T-helper 1 cell treated with Interleukin-12 subunit alpha and Interleukin-12 subunit beta and Interleukin-4 antibody, amounts not matched to agents 30 μg/mL and 1 μg/mL, for 36 hours (primary cell): ENCODE measurements around the gene CYP4F22.
"Not testable (repeated sequence)": the region's sequence is repeated elsewhere in the genome, so short reads cannot be mapped to it uniquely, and the experiment has no call there.

Source experiments
- H3K27ac Mint-ChIP-seq: one replicate; pipeline ENCODE4 v1.8.0; 2021; ENCODE audit warnings: mild to moderate bottlenecking, mixed read lengths
- H3K27me3 Mint-ChIP-seq: one replicate; pipeline ENCODE4 v1.8.0; 2021; ENCODE audit warnings: low read depth, mixed read lengths
- H3K36me3 Mint-ChIP-seq: one replicate; pipeline ENCODE4 v1.8.0; 2021; ENCODE audit warnings: low read depth, mixed read lengths
- H3K4me1 Mint-ChIP-seq: one replicate; pipeline ENCODE4 v1.8.0; 2021; ENCODE audit warnings: low read depth, mixed read lengths
- H3K4me3 Mint-ChIP-seq: one replicate; pipeline ENCODE4 v1.8.0; 2021; ENCODE audit warnings: mild to moderate bottlenecking, moderate library complexity, mixed read lengths
- H3K9me3 Mint-ChIP-seq: one replicate; pipeline ENCODE4 v1.8.0; 2021; ENCODE audit warnings: mixed read lengths

Gene CYP4F22

GRCh38 chr19:15511671-15512424 lies 3.5 kb downstream of the CYP4F22 start:
- H3K27ac Mint-ChIP-seq, result no peak overlapping the region
- H3K4me1 Mint-ChIP-seq, result peaks cover 22% of the 10 kb centered on the region
- peaks cover 34% of the 10 kb centered on the region for H3K27me3 Mint-ChIP-seq
- peaks cover 15% of the 10 kb centered on the region for H3K9me3 Mint-ChIP-seq
- H3K36me3 Mint-ChIP-seq, result peaks cover 5% of the 10 kb centered on the region
- no peak overlapping the region for H3K4me3 Mint-ChIP-seq

GRCh38 chr19:15515227-15515625 lies 6.9 kb downstream of the CYP4F22 start:
- peaks cover 24% of the 10 kb centered on the region for H3K9me3 Mint-ChIP-seq
- H3K4me1 Mint-ChIP-seq, result peaks cover 14% of the 10 kb centered on the region
- peak overlapping the region; percentile 10 for H3K4me3 Mint-ChIP-seq
- H3K27ac Mint-ChIP-seq, result peak overlapping the region; percentile 83
- not testable (repeated sequence) for H3K36me3 Mint-ChIP-seq, H3K27me3 Mint-ChIP-seq

DNA sequence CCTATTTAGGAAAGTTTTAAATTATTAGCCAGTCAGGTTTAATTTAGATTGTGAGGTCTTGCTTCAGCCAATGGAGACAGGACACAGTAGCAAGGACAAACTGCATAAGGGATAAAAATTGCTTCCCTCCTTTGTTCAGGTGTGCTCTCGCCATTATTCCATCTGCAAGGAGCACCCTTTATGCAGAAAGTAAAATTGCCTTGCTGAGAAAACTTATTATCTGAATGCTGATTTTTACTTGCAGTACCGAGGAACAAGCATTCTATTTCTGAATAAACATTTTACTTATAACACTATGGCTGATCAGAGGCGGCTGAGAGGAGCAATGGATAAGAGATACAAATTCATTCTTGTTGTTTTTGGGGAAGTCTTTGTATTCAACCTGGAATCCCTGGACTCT lies 8.0 kb downstream of the CYP4F22 start:
- Mint-ChIP-seq H3K9me3 (peaks cover 24% of the 10 kb centered on the region), H3K4me3 (no peak overlapping the region), H3K4me1 (peaks cover 14% of the 10 kb centered on the region), H3K27ac (no peak overlapping the region), H3K36me3 (peaks cover 5% of the 10 kb centered on the region), H3K27me3 (no peaks in the 10 kb centered on the region)

GRCh38 chr19:15517778-15518177 lies 9.5 kb downstream of the CYP4F22 start:
- Mint-ChIP-seq H3K27me3 (no peaks in the 10 kb centered on the region), H3K9me3 (peaks cover 24% of the 10 kb centered on the region), H3K27ac (no peak overlapping the region), H3K4me3 (no peak overlapping the region), H3K36me3 (peaks cover 5% of the 10 kb centered on the region), H3K4me1 (peaks cover 16% of the 10 kb centered on the region)

DNA sequence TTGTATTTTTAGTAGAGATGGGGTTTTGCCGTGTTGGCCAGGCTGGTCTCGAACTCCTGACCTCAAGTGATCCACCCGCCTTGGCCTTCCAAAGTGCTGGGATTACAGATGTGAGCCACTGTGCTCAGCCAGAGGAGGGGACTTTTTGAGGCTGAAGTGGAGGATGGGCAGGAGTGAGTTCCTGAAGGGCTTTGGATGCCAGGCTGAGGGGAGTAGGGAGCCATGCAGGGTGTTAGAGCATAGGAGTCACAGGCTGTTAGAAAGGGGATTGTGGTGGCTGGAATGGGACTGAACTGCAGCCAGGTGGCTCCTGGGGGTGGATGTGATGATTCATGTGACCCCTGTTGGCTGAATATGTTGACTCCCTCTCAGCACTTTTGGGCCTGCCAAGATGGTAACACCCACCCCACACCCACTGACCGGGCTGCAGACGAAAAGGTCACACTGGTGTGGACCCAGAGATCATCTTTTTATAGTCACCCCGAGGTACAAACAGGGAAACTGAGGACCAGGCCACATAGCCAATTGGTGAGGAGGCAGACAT lies 11.2 kb downstream of the CYP4F22 start:
- Mint-ChIP-seq H3K27ac (no peak overlapping the region), H3K9me3 (peaks cover 24% of the 10 kb centered on the region), H3K4me3 (no peak overlapping the region), H3K4me1 (peaks cover 17% of the 10 kb centered on the region), H3K27me3 (peaks cover 11% of the 10 kb centered on the region), H3K36me3 (peaks cover 6% of the 10 kb centered on the region)

DNA sequence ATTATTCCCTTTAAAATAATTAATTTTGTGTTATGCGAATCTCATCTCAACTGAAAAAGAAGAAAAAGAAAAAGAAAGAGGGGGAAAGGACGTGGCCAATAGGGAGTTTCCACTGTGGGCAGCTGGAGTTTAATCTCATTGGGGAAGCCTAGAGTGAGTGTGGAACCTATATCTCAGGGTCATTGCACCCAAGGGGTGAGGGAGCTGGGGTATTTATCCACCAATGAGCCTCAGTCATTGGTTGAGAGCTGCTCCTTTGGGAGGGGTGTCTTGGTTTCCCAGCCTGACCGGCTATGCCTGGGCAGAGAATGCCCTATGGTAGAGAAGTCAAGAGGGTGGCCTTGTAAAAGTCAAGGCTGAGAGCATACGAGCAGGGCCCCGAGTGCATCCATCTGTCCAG lies 16.5 kb downstream of the CYP4F22 start:
- Mint-ChIP-seq H3K27ac (no peak overlapping the region), H3K4me1 (peaks cover 11% of the 10 kb centered on the region), H3K4me3 (no peak overlapping the region), H3K36me3 (peaks cover 1% of the 10 kb centered on the region), H3K9me3 (peaks cover 8% of the 10 kb centered on the region), H3K27me3 (peaks cover 20% of the 10 kb centered on the region)

GRCh38 chr19:15525291-15525690 lies 17.0 kb downstream of the CYP4F22 start:
- Mint-ChIP-seq H3K4me3 (no peak overlapping the region), H3K36me3 (peaks cover 2% of the 10 kb centered on the region), H3K9me3 (peaks cover 11% of the 10 kb centered on the region), H3K27ac (no peak overlapping the region), H3K4me1 (peaks cover 11% of the 10 kb centered on the region), H3K27me3 (peaks cover 20% of the 10 kb centered on the region)

DNA sequence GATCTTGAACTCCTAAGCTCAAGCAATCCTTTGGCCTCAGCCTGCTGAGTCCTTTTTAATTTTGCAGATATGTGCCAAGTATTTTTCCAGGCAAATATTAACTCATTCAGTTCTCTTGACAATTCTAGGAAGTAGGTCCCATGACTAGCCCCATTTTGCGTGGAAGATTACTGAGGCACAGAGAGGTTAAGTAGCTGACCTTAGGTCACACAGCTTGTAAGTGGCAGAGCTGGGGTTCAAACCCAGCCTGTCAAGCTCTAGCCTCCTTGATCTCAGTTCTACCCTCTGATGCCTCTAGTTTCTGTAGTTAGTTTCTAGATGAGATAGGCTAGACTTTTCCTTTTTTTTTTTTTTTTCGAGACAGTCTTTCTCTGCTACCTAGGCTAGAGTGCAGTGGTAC lies 18.1 kb downstream of the CYP4F22 start:
- Mint-ChIP-seq H3K4me3 (no peak overlapping the region), H3K27ac (no peak overlapping the region), H3K27me3 (peaks cover 20% of the 10 kb centered on the region), H3K36me3 (peaks cover 4% of the 10 kb centered on the region), H3K4me1 (peaks cover 11% of the 10 kb centered on the region), H3K9me3 (peaks cover 14% of the 10 kb centered on the region)

GRCh38 chr19:15527705-15528104 lies 19.4 kb downstream of the CYP4F22 start:
- peaks cover 20% of the 10 kb centered on the region for H3K27me3 Mint-ChIP-seq
- H3K4me3 Mint-ChIP-seq, result no peak overlapping the region
- H3K27ac Mint-ChIP-seq, result no peak overlapping the region
- peaks cover 14% of the 10 kb centered on the region for H3K9me3 Mint-ChIP-seq
- H3K4me1 Mint-ChIP-seq, result peaks cover 11% of the 10 kb centered on the region
- H3K36me3 Mint-ChIP-seq, result peaks cover 5% of the 10 kb centered on the region

- Mint-ChIP-seq H3K27ac (no peak overlapping the region), H3K4me1 (peaks cover 7% of the 10 kb centered on the region), H3K9me3 (peaks cover 14% of the 10 kb centered on the region), H3K27me3 (peaks cover 7% of the 10 kb centered on the region), H3K36me3 (peaks cover 4% of the 10 kb centered on the region), H3K4me3 (no peak overlapping the region)
Measured at GRCh38 chr19:15529774-15530372, 21.5 kb downstream of the CYP4F22 start.

DNA sequence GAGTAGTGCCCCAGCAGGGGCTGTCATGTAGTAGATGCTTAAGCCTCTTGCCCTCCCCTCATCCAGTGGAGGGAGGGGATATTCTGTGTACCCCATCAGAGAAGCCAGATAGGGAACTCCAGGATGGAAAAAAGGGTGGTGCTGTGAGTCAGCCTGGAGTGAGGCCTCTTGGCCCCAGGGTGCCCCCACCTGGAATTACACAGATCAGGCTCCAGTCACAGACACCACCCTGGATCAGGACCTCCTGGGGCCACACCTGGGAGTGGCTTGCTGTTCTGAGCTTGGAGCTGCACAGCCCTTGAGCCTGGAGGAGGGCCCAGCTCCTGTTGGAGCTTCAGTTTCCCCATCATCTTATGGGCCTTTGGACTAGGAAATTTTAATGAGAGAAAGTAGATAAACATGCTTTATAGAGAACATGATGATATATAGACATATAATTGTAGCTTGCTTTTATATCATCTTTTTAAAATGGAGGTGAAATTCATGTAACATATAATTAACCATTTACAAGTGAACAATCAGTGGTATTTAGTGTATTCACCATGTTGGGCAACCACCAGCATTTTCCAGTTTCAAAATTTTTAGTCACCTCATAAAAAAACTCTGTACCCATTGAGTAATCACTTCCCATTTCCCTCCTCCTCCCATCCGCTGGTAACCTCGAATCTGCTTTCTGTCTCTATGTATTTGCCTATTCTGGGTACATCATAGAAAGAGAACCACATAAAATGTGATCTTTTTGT lies 24.6 kb downstream of the CYP4F22 start:
- Mint-ChIP-seq H3K27me3 (no peaks in the 10 kb centered on the region), H3K27ac (no peak overlapping the region), H3K9me3 (peaks cover 20% of the 10 kb centered on the region), H3K4me3 (no peak overlapping the region), H3K36me3 (peaks cover 4% of the 10 kb centered on the region), H3K4me1 (peaks cover 7% of the 10 kb centered on the region)

DNA sequence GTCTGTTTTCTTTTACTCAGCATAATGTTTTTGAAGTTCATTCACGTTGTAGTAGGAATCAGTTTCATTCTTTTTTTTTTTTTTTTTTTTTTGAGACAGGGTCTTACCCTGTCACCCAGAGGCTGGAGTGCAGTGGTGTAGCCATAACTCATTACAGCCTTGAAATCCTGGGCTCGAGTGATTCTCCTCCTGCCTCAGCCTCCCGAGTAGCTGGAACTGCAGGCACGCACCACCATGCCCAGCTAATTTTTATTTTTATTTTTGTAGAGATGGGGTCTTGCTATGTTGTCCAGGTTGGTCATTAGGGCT lies 25.2 kb downstream of the CYP4F22 start:
- H3K27ac Mint-ChIP-seq, H3K27me3 Mint-ChIP-seq, H3K36me3 Mint-ChIP-seq, H3K4me1 Mint-ChIP-seq, H3K4me3 Mint-ChIP-seq: not testable (repeated sequence)
- peaks cover 22% of the 10 kb centered on the region for H3K9me3 Mint-ChIP-seq

DNA sequence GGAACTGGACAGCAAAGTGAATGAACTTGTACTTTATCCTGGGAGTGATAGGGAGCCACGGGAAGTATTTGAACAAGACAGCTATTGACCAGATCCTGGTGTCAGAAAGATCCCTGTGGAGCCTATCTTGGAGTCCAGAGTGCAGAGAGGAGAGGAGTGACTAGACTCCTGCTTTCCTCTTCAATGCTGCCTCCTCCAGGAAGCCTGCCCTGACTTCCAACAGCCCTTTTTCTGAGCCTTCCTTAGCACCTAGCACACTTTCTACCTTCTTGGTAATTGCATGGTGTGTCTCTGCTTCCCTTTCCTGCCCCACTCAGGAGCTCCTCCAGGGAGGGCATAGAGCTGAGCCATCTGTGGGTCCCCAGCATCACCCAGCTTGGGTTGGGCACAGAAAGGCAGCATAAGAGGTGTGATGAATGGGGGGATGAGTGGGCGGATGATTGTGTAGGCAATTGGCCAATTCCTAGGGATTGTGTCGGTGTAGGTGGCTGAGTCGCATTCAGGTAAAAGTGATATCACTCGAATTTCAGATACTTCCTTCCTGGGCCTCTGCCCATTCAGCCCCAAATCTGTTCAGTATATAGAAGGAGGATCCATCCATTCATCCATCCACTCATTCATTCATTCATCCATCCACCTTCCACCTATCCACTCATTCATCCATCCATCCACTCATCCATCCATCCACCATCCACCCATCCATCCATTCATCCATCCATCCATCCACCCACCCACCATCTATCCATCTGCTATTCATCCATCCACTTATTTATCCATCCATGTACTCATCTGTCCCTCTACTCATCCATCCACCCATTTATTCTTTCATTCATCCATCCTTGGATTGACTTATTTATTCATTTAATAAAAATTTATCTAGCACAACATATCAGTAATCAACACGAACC lies 26.9 kb downstream of the CYP4F22 start:
- H3K4me3 Mint-ChIP-seq, result no peak overlapping the region
- no peaks in the 10 kb centered on the region for H3K27me3 Mint-ChIP-seq
- peaks cover 10% of the 10 kb centered on the region for H3K4me1 Mint-ChIP-seq
- H3K27ac Mint-ChIP-seq, result no peak overlapping the region
- H3K9me3 Mint-ChIP-seq, result peaks cover 20% of the 10 kb centered on the region
- peaks cover 4% of the 10 kb centered on the region for H3K36me3 Mint-ChIP-seq

DNA sequence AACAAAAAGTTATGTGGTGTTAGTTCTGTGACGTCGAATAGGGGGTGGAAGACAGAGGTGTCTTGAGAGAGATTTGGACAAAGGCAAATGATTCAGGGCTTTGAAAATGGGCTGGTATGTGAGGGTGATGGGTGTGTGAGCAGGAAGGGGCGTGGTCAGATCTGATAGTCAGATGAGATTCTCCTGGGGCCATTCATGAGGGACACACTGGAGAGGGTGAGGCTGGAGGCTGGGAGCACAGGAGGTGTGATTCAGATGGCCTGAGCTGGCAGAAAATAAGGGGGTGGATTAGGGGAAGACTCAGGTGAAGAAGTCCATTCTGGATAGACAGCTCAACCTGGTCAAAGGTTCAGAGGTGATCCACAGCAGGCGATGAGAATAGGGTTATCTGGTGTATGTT lies 28.0 kb downstream of the CYP4F22 start:
- Mint-ChIP-seq H3K4me3 (no peak overlapping the region), H3K4me1 (peaks cover 10% of the 10 kb centered on the region), H3K27me3 (no peaks in the 10 kb centered on the region), H3K9me3 (peaks cover 15% of the 10 kb centered on the region), H3K36me3 (peaks cover 2% of the 10 kb centered on the region), H3K27ac (no peak overlapping the region)
